ENCODE measurements around the gene SMG6.
"Not testable (repeated sequence)": the region's sequence is repeated elsewhere in the genome, so short reads cannot be mapped to it uniquely, and the experiment has no call there.

Gene SMG6

DNA sequence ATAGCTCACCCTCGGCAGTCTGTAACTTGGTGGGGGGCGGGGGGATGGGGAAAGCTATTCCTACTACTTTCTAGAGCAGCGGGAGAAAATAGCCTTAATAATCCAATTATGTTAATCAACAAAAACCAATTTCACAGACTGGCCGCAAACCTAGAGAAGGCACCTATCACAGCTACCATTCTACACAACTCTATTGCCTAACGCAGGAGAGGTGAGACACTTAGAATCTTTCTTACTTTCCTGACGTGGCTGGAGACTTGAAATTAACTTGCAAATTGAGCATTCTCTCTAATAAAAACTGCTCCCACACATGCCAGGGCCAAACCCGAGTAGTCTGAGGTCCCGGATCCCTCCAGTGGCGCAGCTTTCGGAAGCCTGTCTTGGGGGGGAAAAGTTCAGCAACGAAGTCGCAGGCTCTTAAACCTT, 794 bp downstream of the SMG6 start:
- no peak for DNase-seq

DNA sequence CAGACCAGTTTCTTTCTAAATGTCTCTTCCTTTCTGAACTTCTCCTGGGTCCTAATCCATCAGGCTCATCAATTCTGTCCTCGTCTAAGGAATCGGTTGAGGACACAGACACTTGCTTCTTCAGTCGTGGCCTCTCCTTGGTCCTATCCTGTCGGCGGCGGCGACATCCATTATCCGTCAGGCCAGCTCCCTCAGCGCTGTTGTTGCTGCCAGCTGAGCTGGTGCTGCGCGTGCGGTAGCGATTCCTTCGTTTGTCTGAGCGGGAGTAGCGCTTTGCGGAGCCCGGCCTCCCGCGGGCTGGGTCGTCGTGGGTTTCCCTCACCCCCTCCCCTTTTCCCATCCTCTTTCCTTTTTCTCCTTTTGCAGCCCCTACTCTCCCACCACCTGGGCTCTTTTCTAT, 3.8 kb downstream of the SMG6 start:
- no peak for DNase-seq

DNA sequence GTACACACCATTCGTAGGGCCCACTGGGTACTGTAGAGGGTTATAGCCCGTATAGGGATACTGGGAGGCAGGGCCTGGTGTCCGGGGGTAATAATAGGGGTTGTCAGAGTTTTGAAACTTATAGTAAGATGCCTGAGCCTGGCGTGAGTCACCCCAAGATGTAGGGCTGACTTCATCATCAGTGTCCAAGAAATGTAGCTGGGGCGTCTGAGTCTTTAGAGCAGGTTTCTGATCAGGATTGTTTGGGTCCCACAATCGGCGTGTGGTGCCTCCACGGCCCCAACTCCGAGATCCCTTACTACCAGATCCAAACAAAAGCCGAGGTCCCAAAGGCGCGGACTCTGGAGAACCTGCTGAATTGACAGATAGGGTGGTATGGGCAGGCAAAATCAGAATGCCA, 4.4 kb downstream of the SMG6 start:
- no peak for DNase-seq

DNA sequence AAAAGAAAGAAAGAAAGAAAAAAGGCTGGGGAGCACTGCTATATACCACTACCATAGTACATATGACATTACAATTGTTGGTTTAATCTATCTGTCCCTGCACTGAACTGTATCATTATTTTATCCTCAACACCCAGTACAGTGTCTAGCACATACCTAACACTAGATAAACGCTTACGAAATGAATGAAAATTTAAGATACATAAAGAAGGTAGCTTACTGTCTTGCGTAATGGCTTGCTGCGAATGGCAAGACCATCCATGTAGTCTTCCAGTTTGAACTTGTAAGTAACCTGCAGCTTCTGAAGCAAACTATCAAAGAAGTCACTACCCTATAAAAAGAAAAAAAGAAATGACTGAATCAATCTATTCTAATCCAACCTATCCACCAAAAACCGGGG, 6.6 kb downstream of the SMG6 start:
- DNase-seq, result no peak

DNA sequence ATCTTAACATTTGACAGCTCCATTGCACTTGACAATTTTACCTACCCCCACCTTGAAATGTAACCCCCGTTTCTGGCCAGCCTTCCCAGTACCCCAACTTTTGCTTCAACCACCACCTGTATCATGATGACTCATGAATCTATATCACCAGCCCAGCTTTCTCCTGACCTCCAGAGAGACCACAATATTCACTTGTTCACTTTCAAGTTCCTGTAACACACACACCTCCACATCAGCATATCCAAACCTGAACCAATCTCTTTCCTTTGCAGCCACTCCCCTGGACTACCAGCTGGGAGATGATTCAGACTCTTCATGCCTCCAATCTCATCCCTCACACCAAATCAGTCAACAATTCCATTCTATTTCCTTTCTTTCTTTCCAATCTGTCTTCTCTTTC, 8.0 kb downstream of the SMG6 start:
- DNase-seq, result no peak

GRCh38 chr17:2292100-2292499, 11.5 kb downstream of the SMG6 start:
- no peak for DNase-seq

DNA sequence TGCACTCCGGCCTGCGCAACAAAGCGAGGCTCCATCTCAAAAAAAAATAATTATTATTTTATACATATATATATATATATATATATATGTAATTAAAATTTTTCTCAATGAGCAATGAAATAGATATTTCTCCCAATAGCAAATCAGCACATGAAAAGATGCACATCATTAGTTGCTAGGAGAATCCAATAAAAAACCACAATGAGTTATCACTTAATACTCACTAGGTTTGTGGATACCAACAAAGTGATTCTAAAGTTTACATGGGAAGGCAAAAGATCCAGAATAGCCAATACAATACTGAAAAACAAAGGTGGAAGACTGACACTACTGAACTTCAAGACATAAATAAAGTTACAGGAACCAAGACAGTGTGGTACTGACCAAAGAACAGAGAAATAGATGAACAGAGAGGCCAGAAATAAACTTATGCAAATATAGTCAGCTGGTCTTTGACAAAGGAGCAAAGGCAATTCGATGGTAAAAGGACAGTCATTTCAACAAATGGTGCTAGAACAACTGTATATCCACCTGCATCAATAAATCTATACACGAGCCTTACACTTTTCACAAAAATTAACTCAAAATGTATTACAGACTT, 13.6 kb downstream of the SMG6 start:
- no peak for DNase-seq

GRCh38 chr17:2283302-2283701, 20.3 kb downstream of the SMG6 start:
- DNase-seq, result no peak

DNA sequence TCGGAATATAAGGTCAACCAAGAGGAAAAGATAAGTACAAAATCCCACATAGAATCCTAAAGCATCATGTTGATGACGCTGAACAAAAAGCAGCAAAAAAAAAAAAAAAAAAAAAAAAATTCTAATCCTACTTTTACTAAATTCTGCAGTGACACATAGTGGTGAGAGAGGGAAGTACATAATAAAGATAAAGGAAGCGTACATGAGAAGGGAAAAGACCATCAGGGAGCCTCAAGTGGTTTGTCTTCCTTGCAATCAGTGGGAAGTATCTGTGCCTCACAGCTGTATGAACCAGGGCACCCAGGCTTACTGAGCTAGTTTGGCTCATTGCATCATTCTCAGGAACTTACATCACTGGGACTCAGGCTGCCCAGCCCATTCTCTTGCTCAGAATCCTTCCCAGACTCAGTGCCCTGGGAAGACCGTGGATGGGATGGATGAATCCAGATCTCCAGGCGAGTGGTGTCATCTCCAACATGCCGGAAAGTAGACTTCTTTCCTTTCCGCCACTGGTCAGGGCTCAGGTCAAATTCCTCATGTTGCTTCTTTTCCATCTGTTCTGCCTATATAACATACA, 21.2 kb downstream of the SMG6 start:
- DNase-seq, result peak; percentile 15

DNA sequence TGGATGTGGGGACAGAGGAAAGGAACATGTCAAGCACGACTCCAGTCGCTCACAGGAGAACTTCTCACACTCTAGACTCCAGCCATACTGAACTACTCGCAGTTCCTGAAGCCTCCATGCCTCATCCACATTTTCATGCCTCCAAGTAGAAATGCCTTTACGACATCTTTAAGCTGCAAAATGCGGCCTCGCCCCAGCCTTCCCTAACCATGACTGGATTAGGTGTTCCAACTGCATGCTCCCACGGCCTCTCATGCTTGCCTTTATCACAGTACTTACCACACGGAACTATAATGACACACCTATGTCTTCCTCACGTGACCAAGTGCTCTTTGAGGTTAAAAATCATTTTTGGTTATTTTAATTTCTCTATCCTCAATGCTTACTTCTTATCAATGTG, 23.9 kb downstream of the SMG6 start:
- DNase-seq, result no peak

DNA sequence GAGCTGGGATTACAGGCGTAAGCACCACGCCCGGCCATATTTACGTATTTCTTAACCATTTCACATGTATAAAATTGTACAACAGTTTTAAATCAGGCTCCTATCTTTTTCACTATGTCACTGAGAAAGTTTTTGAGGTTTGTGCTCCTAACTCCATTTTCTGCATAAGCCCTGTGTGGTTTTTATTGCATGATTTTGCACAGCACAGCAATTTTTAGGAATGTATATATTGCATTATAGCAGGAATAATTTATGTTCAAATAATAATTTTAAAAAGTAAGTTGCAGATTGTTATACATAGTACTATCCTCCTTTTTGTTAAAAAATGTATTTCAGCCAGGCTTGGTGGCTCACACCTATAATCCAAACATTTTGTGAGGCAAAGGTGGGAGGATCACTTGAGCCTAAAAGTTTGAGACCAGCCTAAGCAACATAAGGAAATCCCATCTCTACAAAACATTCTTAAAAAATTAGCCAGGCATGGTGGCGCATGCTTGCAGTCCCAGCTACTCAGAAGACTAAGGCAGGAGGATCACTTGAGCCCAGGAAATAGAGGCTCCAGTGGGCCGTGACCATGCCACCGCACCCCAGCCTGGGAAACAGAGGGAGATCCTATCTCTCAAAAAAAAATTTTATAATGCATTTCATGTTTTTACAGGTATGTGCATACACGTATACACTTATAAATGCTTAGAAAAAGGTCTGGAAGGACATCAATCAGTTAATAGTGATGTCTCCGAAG, 26.0 kb downstream of the SMG6 start:
- DNase-seq, result no peak

- DNase-seq, result no peak
Observed at GRCh38 chr17:2275722-2276121, 27.9 kb downstream of the SMG6 start.

GRCh38 chr17:2274414-2274813, 29.2 kb downstream of the SMG6 start:
- DNase-seq, result no peak

DNA sequence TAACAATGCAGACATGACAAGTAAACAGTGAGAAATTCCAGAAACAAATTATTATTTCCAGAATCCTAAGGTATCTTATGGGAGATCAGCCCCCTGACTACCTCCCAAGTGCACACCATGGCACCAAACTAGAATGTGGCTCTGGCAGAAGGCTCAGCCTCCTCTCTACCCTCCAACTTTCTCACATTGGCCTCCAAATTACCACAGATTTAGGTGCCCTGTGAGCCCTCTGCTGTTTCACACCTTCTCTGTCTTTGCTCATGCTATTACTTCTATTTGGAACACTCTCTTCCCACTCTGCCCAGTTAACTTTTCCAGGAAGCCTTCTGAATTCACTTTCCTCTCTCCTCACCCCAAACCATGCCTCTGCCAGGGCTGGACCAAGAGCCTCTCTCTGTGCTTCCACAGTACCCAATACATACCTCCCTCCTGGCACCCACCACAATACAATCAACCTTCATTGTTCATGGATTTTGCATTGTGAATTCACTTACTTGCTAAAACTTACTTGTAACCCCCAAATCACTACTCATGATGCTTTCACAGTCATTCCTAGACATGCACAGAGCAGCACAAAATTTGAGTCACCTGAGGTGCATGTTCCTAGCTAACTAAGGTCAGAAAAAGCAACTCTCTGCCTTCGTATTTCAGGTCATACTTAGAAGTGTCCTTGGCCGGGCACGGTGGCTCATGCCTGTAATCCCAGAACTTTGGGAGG, 31.4 kb downstream of the SMG6 start:
- no peak for DNase-seq

DNA sequence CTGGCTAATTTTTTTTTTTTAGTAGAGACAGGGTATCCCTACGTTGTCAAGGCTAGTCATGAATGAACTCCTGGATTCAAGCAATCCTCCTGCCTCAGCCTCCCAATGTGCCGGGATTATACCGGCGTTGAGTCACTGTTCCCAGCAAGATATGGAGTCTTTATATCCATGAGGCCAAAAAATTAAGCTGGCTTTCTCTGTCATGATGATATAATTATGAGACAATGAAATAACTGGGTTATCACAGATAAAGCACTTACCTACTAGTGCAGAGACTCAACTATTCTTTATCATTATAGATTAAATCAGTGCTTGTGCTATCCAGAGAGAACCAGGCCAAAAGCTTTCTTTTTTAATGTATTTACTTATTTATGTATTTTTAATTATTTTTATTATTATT, 36.2 kb downstream of the SMG6 start:
- no peak for DNase-seq

DNA sequence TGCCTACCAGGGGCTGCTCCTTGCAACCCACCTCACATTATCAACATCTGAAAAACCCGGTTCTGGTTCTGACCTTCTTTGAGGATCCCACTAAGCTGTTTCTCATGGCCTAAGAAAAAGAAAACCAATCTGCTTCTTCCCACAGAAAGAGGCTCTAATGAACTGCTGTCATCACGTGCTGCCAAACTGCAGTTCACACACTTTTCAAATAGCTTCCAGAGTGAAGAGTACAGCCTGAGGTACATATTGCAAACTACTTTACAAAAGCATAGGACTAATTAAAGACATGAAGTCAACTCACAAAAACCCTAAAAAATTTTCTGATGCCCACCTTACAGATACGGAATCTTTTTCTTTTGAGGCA, 36.7 kb downstream of the SMG6 start:
- no peak for DNase-seq

DNA sequence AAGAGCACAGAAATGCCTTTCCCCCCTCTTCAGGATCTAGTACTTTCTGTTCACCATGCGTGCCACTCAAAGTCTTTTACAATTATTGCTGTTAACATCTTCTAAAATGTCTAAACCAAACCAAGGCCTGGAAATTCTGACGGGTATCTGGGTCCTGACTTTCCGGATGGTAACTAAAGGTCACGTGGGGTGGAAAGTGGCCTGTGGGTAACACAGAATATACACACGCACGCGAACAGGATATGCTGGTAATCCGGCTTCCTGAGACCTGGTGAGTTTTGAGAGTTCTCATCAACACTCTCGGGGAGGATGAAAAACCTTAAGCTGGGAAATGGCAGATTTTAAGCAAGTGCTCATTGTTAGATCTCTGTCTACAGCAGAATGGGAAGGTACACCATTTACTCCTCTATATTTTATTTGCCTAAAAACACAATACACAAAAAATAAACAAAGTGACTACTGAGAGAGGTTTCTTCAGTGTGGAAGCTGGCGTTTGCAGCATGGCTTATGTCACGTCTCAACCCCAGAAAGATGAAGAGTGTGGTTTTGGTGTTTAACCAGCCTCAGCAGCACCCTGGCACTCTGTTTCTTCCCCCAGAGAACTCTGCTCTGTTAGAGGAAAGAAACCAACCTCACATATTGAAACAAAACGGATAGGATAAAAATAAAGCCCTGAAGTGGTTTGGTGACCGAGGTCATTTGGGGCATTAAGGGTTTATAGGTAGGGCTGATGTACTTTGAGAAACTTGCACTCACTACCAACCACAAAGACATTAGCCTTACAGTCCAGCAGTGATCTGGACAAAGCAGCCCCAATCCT, 37.3 kb downstream of the SMG6 start:
- DNase-seq, result no peak

DNA sequence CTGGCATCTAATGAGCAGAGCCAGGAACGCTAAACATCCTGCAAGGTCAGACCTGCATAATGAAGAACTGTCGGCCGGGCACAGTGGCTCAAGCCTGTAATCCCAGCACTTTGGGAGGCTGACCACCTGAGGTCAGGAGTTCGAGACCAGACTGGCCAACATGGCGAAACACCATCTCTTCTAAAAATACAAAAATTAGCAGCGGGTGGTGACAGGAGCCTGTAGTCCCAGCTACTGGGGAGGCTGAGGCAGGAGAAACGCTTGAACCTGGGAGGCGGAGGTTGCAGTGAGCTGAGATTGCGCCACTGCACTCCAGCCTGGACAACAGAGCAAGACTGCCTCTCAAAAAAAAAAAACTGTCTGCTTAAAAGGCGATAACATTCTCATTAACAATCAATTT, 38.4 kb downstream of the SMG6 start:
- DNase-seq, result not testable (repeated sequence)

DNA sequence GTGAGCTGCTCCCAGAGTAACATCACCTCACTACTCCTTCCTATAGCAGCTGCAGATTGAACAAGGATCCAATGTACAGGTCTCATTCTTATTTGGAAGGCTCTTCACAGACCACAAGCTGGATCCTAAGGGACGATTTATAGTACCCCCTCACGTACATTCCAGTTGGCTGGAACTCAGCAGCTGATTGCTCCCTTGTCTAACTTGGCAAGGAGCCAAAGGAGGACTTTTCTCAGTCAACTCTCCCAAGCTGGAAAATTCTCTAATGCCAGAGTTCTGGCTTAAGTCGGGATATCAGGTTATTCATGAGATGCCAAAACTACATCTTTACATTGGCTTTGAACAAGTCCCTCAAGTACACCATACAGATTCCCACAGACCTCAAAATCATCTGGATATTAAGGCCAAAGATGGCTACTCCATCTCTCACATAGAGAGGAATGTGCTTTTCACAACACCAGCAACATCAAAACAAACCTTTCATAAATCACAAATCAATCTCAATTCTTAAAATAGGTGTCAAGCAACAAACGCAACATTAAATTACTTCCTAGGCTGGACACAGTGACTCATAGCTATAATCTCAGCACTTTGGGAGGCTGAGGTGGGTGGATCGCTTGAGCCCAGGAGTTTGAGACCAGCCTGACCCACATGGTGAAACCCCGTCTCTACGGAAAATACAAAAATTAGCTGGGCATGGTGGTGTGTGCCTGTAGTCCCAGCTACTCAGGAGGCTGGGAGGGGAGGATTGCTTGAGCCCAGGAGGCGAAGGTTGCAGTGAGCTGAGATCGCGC, 39.3 kb downstream of the SMG6 start:
- no peak for DNase-seq

GRCh38 chr17:2263183-2264066, 40.2 kb downstream of the SMG6 start:
- no peak for DNase-seq

GRCh38 chr17:2262135-2262587, 41.4 kb downstream of the SMG6 start:
- no peak for DNase-seq
